HG03175 (cell line): ENCODE data around the gene CCDC136.

Source experiments
- ATAC-seq: cut with Tn5 transposase; IDR thresholded peaks from one replicate; pipeline ENCODE4 v1.9.1; 2021; ENCODE audit warnings: mild to moderate bottlenecking, moderate library complexity; ENCODE audit not compliant: unreplicated experiment

CCDC136 gene

DNA sequence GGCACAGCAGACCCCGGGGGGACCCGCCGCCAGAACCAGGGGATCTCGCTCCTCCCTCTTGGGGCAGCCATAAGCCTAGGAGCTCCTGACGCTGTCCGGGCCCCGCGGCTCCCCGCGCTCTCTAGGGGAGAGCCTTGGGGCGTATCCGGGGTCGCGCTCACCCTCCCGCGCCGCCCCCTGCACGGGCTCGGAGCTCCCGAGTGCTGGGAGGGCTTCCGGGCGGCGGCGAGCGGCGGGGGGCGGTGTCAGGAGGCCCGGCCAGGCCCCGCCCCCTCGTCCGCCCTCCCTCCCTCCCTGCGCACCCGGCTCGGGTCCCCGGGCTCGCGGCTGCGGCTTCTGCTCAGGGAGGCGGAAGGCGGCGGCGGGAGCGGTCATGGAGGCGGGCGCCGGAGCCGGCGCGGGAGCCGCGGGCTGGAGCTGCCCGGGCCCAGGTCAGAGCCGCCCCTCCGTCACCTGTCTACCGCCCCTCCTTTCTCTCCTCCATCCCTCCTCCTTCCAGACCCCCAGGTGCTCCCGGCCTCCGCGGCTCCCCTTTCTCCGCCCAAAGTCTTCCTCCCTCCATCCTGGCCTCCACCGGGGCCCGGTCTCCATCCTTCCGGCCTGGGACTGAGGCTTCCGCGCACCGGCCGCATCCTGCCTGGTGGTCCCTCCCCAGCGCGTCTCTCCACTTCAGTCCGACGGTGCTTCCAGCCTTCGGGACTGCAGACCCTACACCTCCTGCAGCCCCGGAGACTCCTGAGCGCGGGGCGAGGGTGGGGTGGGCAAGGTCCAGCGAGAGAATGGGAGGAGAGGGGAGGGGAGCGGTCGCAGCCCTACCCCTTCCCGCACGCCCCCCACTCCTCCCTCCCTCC is at the start of gene CCDC136:
TSS of gene CCDC136 (plus strand) at position 848 of the 851 bp plus-strand sequence. CDS start 444 bp downstream, outside the sequence.
- ATAC-seq, result peak; percentile 78

- ATAC-seq, result no peak
These were observed 49.6 kb upstream of the CCDC136 start for GRCh38 chr7:128742206-128742605.

DNA sequence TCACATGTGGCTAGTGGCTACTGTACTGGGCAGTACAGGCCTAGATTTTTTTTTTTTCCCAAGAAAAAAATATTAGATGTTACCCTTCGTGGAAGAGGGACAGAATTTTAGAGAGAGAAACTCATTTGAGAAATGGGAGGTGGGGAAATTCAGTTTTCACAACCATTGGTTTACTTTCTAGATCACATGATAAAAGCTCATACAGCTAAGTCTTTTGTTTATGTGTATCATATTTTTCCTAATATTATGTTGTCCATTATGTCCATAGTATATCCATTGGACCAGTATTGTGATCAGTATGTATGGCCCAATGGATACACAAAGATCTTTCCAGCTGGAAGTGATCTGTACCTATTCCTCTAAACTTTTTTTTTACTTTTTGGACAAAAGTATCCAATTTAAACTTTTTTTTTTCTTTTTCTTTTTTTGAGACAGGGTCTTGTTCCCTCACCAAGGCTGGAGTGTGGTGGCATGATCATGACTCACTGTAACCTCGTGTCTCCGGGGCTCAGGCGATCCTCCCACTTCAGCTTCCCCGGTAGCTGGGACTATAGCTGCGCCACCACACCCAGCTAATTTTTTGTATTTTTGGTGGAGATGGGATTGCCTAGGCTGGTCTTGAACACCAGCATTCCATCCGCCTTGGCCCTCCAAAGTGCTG is 48.5 kb upstream of the CCDC136 start:
- ATAC-seq, result no peak

DNA sequence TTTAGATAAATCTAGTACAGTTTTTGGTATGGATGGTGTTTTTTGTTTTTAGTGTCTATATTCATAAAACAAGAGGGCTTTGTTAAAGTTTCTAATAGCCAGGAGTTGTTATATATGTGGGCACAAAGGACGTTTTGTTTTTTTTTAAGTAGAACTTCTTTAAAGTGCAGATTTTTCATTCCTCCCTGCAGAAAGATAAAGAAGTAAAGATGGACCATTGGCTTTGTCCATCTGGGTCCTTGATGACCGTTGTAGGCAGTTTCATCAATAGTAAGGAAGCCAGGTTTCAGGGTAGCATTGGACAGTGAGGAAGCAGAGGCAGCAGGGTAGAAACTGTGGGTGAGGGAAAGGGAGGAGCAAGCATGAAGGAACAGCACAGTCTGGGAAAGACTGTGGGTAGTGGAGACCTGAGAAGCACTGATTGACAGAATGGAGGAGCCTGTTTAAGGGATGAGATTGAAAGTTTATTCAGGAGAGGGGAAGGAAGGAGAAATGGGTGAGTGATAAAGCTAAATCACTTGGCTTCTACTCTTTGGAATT is 47.3 kb upstream of the CCDC136 start:
- no peak for ATAC-seq

- no peak for ATAC-seq
These were observed 46.1 kb upstream of the CCDC136 start for GRCh38 chr7:128745706-128746105.

- ATAC-seq, result no peak
These were observed 44.3 kb upstream of the CCDC136 start for GRCh38 chr7:128747327-128748079.

DNA sequence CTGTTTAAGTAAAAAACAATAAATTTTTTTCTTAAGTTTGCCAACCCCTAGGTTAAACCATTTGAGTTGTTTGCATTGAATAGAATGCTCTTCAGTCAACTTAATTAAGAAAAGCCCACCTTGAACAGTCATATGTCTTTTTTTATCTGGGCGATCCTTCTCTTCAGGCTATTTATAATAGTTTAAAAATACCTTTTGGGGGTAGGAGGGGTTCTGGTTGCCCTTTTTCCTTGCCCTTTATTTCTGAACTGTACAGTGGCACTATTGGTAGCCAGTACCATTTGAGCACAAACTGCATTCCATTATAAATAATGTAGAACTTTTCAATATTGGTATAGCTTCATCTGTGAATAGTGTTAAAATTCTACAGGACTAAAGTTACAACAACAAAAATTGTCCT is 39.5 kb upstream of the CCDC136 start:
- no peak for ATAC-seq

DNA sequence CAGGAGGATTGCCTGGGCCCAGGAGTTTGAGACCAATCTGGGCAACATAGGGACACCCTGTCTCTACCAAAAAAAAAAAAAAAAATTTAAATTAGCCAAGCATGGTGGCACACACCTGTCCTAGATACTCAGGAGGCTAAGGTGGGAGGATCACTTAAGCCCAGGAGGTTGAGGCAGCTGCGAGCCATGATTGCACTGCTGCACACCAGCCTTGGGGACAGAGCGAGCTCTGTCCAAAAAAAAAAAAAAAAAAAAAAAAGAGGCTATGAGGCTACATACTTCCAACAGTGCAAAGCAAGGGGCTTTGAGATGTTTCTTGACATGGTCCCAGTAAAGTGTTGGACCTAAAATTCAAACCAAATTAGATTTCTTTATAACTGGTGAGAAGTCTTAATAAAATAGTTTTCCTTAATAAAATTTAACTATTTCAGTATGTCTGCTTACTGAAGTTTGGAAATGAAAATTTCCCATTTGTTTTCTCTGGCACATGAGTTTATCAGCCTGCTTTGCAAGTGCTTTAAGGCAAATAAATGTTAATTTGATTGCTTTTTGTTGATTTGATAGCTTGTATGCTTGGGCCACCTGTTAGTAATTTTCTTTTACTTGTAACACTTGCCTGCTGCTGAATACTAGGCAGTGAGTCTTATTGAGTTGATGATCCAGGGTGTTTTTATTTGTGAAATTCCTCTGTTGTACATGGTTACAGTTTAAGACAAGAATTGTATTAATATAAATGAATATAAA is 36.5 kb upstream of the CCDC136 start:
- ATAC-seq, result no peak

DNA sequence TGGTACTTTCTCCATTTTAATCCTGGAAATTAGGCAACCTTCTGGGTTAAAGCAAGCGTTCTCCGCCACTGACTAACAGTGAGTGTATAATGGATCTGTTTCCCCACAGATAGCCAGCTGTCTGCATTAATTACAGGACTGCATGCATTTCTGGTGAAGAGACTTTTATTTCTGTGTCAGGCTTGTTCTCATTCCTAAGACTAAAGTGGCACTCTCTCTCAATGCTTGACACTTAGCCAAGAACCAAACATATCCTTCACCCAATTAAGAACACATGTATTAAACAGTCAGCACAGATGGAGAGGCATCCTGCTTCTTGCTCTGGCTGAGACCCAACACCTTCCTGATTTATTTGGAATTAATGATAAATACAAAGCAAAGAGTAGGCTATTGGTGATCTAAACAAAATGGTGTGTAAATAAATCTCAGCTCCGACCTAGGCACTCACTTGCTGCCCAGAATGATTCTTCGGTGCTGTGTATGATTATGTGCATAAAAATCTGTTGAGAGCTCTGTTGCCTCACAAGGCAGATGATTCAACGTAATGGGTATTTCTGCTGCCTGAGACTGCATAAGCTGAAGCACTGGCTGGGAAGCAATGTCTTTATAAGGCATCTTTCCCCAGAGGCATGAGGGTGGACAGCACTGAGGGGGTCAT is 35.8 kb upstream of the CCDC136 start:
- no peak for ATAC-seq

DNA sequence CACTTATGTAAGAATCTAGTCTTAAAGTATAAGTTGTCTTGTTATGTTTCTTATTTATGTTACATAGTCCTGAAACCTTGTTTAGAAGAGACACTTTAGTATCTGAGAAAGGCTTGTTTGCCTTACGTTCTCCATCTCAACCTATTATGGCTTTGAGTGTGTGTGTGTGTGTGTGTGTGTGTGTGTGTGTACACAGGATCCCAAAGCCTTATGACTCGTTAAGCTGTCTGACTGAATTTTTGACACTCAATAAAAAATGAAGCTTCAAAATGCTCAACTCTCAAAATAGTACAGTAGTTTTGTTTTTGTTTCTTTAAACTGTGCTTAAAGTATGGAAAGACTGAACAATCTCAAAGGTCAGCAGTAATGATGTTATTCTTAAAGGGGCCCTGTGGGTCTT is 34.6 kb upstream of the CCDC136 start:
- no peak for ATAC-seq

DNA sequence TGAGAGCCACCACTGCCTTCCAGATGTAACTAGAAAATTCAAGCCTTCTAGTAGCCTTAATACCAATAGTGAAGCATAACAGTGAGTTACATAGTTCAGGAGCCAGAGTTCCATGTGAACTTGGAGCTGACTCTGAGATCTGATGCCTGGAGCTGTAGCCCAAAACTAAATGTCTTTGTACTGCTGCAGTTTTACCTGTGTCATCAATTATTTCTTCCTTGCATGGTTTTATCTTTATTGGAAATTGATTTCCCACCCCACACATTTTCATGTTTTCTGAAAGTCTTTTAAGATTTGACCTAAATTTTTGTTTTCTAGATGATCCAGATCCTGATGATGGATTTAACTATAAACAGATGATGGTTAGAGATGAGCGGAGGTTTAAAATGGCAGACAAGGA is 33.2 kb upstream of the CCDC136 start:
- no peak for ATAC-seq

DNA sequence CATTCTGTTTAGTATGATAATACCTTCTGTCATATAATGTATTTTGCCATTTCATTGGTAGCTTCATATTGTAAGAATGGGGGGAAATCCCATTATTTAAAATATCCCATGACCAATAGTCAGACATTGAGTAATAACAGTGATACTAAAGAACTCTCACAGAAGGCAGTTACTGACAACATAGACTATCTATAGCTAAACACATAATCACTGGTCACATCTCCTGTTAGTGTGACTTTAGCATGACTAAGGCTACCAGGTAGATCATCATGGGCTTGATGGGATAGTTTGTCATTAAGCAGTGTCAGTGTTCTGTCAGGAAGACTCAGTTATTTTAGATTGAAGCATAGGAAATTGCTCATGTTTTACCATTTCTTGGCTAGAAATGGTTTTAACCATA is 32.5 kb upstream of the CCDC136 start:
- no peak for ATAC-seq

DNA sequence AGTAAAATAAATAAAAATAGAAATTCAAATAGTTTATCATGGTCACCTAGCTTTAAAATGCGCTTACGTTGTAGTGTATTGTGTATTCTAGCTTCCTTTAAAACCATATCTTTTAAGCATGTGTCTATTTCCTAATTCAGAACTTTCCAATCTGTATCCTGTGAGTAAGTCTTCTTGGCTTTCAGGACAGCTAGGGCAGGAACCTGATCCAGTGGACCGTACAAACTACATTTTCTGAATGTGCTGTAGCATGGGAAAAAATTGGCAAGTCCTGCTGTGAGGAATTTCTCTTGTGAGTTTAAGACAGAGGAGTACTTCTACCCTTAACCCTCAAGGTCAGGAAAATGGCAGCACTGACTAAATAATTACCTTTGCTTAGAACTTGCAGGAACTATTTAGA is 28.2 kb upstream of the CCDC136 start:
- no peak for ATAC-seq

GRCh38 chr7:128767475-128768110 is 24.2 kb upstream of the CCDC136 start:
- no peak for ATAC-seq

- ATAC-seq, result no peak
These were observed 21.5 kb upstream of the CCDC136 start for GRCh38 chr7:128770233-128770632.

DNA sequence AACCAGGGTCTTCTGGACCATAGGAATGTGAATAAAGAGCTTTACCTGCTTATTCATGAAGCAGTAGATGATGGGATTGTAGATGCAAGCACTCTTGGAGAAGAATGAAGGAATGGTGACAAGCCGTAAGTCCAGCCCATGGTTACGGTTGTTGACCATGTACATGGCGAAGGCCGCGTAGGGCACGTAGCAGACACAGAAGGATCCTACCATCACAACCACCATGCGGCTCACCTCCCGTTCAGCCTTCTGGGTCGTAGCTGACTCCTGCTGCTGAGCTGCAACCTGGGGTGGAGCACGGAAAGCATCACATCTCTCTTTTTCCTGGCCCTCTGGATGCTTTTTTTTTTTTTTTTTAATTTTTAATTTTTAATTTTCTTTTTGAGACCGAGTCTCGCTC is 18.2 kb upstream of the CCDC136 start:
- ATAC-seq, result no peak

DNA sequence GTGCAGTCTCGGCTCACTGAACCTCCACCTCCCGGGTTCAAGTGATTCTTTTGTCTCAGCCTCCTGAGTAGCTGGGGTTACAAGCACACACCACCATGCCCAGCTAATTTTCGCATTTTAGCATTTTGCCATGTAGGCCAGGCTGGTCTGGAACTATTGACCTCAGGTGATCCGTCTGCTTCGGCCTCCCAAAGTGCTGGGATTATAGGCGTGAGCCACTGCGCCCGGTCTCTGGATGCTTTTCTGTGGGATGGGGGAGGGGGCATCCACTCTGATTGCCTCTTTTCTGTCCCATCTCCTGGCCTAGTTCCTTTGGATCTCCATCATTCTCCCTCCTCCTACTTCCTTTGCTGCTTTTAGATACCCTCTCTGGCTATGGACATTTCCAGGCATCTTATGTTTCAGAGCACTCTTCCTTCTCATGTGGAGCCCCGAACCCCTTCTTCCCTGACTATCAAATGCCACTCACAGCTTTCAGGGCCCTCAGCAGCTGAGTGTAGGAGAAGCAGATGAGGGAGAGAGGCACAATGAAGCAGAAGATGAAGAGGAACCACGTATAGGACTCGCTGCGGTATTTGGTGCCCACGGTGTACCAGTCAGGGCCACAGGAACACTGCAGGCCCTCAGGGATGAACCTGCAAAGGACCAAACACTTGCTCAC is 17.6 kb upstream of the CCDC136 start:
- no peak for ATAC-seq

- no peak for ATAC-seq
These were observed 16.8 kb upstream of the CCDC136 start for GRCh38 chr7:128774921-128775320.
